ENCODE data around the gene XAGE2.

Gene XAGE2

DNA sequence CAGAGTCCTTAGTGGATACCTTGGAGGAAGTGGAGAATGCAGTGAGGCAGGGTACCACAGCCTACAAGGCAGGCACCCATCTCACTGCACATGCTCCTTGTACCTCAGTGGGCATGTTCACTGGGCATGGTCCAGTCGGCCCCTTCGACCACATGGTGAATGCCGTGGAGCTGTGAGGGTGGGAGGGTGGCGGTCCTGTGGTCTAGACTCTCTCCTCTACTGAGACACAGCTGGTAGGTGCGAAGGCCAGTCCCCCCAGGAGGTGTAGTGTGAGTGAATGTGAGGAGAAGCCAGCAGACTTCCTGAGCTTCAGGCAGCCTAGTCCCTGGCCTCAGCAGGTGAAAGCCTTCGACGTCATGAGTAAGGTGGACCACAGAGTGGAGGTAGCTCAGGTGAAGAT, 12.2 kb downstream of the XAGE2 start:
- no peak overlapping the region for H3K4me3 ChIP-seq (ENCODE audit: low read length)
- TF ChIP-seq ZNF274 (IDR thresholded peaks at IDR 0.05; ENCODE audit: low read depth, low read length) = no peak

DNA sequence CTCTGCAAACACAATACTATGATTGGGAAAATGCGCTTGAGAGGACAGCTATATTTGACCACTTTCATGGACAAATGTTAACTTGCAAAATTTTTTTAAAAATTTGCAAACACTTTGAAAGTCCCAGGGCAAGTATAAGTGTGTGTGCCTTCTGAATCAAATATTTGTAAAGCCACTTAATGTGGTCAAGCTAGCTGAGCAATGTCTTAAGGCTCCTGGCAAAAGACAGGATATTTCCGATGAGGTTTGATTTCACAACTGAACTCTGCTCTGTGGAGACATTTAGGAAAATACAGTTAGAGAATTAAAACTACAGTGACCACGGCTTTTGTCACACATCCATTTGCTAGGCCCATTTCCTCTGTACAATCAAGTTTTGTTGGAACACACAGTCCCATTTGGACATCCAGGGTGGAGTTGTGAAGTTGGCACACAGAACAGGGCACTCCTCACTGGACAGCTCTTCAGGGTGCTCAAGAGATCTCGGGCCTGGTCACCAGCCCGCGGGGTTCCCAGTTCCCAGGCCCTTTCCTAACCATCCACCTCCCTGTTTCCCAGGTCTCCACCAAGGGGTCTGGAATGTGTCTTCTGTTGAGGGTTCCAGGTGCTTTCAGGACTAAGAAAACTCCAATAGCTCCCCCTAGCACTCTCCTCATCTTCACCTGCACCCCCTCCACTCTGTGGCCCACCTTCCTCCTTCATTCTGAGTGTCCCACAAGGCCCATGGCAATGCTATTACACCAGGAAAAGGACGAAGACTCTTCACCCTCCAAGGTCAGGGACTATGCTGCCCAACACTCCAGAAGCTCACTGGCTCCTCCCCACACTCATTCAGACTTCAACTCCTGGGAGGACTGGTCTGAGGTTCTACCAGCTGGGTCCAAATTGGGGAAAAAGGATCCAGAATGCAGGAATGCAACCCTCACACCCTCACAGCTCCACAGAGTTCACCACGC, 41.9 kb downstream of the XAGE2 start:
- TF ChIP-seq ZNF274 (IDR thresholded peaks at IDR 0.05; ENCODE audit: low read depth, low read length) = no peak
- no peak overlapping the region for H3K4me3 ChIP-seq (ENCODE audit: low read length)

DNA sequence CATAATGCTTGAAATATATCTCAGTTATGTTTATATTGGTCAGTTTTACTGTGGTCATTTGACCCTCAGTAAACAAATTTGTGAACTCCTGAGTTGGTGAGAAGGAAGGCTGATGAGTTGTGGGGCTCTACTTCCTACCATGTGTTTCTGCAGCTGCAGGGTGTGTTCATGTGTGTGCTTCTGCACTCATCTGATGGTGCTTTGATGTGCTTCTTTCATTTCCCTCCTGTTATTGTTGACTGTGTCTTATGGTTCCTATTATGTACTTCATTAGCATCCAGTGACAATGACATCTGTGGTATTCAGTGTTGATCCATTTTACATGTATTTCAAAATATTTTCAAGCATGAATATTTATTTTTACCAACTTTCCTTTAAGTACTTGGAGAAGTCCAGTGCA, 46.5 kb downstream of the XAGE2 start:
- TF ChIP-seq ZNF274 (IDR thresholded peaks at IDR 0.05; ENCODE audit: low read depth, low read length) = no peak
- H3K4me3 ChIP-seq (ENCODE audit: low read length) = no peak overlapping the region

DNA sequence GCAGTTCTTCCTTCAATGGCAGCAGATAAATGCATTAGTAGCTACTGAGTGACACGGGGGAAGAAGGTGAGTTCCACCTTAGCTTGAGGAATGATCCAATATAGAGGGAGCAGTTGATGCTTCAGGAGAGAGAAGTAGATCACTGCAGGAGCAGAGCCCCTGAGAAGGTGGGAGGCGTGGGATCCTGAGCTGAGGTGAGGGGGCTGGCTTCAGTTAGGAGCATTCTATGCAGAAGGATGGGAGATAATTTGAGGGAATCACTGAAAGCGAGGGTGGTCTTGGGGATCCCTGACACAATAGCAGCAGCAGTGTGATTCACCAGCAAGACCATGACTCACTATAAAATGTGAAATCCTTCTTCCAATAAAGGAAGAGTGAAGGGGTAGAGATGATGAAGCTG, 48.0 kb downstream of the XAGE2 start:
- TF ChIP-seq ZNF274 (IDR thresholded peaks at IDR 0.05; ENCODE audit: low read depth, low read length) = no peak
- no peak overlapping the region for H3K4me3 ChIP-seq (ENCODE audit: low read length)

DNA sequence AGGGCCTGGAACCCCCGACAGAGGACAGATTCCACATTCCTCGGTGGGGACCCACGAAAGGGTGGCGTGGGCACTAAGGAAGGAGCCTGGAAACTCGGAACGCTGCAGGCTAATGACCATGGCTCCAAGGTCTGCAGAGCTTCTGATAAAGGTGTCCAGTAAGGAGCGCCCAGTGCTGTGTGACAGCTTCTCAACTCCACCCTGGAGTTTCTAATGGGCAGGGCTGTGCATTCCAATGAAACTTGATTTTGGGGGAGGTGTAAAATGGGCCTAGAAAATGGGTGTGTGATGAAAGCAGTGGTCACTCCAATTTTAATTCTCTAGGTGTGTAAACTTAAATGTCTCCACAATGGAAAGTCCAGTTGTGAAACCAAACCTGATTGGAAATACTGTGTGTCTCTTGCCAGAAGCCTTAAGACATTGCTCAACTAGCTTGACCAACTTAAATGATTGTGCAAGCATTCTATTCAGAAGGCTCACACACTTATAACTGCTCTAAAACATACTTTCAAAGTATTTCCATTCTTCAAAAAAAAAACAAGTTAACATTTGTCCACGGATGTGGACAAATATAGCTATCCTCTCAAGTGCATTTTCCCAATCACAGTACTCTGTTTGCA, 52.1 kb downstream of the XAGE2 start:
- no peak for TF ChIP-seq ZNF274 (IDR thresholded peaks at IDR 0.05; ENCODE audit: low read depth, low read length)
- H3K4me3 ChIP-seq (ENCODE audit: low read length) = no peak overlapping the region

DNA sequence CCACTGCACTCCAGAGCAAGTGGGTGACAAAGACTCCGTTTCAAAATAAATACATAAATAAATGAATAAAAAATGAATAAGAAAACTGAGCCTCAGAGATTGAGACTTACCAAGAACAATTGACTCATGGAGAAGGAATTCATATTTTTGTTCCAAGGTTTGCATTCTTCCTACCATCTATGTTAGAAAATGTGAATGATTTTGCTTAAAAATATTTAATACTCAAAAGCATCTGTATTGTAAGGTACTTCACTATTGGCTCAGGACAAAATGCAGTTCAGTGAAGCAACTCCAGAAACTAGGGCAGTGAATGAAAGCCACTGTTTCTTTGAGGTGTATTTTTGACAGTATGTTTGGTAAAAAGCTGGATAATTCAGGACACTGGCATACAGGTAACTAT, 54.1 kb downstream of the XAGE2 start:
- no peak overlapping the region for H3K4me3 ChIP-seq (ENCODE audit: low read length)
- TF ChIP-seq ZNF274 (IDR thresholded peaks at IDR 0.05; ENCODE audit: low read depth, low read length) = no peak

DNA sequence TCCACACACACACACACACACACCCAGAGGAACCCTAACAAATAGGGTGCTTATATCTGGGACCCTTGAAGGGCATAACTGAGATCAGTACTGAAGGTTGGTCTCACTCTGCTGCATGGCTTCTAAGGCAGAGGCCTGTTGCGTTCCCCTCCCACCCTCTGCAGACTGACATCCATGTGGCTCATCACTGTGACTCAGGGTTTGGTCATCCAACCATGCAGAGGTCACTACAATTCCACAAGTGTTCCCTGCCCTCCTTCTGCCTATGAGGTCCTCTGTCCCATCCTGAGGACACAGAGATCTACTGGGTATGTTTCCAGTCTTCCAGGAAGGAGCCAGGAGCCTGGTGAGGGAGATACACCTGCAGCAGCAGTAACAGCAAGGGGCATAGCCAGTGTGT, 55.8 kb downstream of the XAGE2 start:
- H3K4me3 ChIP-seq (ENCODE audit: low read length) = no peak overlapping the region
- no peak for TF ChIP-seq ZNF274 (IDR thresholded peaks at IDR 0.05; ENCODE audit: low read depth, low read length)
